SK-N-SH treated with all-trans-retinoic acid at 6 μM for 48 hours (cell line): ENCODE measurements around the gene PTPMT1.

Experiments used
- ARNTL ChIP-seq: fragments of 450-650 bp; formaldehyde crosslinking; IDR thresholded peaks from 2 replicates; pipeline ENCODE4 v1.5.0; 2020; ENCODE audit warnings: low read depth, mild to moderate bottlenecking, moderate library complexity, borderline replicate concordance
- BACH2 ChIP-seq: fragments of 250-450 bp; sonication (Bioruptor Pico); IDR thresholded peaks from 2 replicates; pipeline ENCODE4 v1.9.0; 2021; ENCODE audit warnings: mild to moderate bottlenecking, borderline replicate concordance
- CREB5 ChIP-seq: fragments of 250-450 bp; sonication (Bioruptor Pico); IDR thresholded peaks from 2 replicates; pipeline ENCODE4 v1.5.1; 2020; ENCODE audit warnings: low read depth, mild to moderate bottlenecking, moderate library complexity
- ESRRG ChIP-seq: fragments of 250-450 bp; sonication (Bioruptor Pico); IDR thresholded peaks from 2 replicates; pipeline ENCODE4 v1.6.1; 2021; ENCODE audit warnings: mild to moderate bottlenecking
- ISL1 ChIP-seq: fragments of 250-450 bp; sonication (Bioruptor Pico); IDR thresholded peaks from 2 replicates; pipeline ENCODE4 v2.1.2; 2022; ENCODE audit warnings: mild to moderate bottlenecking, moderate library complexity
- OSR1 ChIP-seq: fragments of 250-450 bp; sonication (Bioruptor Pico); IDR thresholded peaks from 2 replicates; pipeline ENCODE4 v1.8.0; 2022; ENCODE audit warnings: moderate library complexity, mild to moderate bottlenecking, inconsistent platforms
- PATZ1 ChIP-seq: fragments of 250-450 bp; sonication (Bioruptor Pico); IDR thresholded peaks from 2 replicates; pipeline ENCODE4 v1.8.0; 2020; ENCODE audit warnings: mild to moderate bottlenecking, moderate library complexity, borderline replicate concordance
- PPARA ChIP-seq: fragments of 250-450 bp; sonication (Bioruptor Pico); IDR thresholded peaks from 2 replicates; pipeline ENCODE4 v1.5.0; 2020; ENCODE audit warnings: mild to moderate bottlenecking, borderline replicate concordance
- RARB ChIP-seq: fragments of 250-450 bp; sonication (Bioruptor Pico); IDR thresholded peaks from 2 replicates; pipeline ENCODE4 v1.8.0; 2021; ENCODE audit warnings: mild to moderate bottlenecking, moderate library complexity
- SNAI2 ChIP-seq: fragments of 250-450 bp; sonication (Bioruptor Pico); IDR thresholded peaks from 2 replicates; pipeline ENCODE4 v1.5.0; 2020; ENCODE audit warnings: mild to moderate bottlenecking, moderate library complexity
- TOX ChIP-seq: fragments of 250-450 bp; sonication (Bioruptor Pico); IDR thresholded peaks from 2 replicates; pipeline ENCODE4 v1.8.0; 2021; ENCODE audit warnings: mild to moderate bottlenecking, moderate library complexity, borderline replicate concordance
- ZFP3 ChIP-seq: fragments of 250-450 bp; sonication (Bioruptor Pico); IDR thresholded peaks from 2 replicates; pipeline ENCODE4 v1.5.0; 2020; ENCODE audit warnings: mild to moderate bottlenecking, moderate library complexity
- ZNF8 ChIP-seq: fragments of 450-650 bp; formaldehyde crosslinking; IDR thresholded peaks from 2 replicates; pipeline ENCODE4 v1.5.0; 2020; ENCODE audit warnings: mild to moderate bottlenecking, moderate library complexity

DNA sequence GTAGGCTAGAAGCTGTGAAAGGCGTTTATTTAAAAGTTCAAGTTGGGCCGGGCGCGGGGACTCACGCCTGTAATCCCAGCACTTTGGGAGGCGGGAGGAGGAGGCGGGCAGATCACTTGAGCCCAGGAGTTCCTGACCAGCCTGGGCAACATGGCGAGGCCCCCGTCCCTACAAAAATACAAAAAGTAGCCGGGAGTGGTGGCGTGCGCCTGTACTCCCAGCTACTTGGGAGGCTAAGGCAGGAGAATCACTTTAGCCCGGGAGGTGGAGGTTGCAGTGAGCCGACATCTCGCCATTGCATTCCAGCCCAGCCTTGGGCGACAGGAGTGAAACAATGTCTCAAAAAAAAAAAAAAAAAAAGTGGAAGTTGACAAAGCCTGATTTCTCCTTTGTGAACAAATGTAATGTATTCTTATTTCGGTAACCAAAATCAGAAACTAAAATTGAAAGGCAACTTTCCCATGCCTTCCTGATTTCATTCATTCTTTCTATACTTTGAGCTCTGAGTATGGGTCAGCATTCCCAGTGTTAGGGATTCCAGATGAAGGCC, 825 bp downstream of the PTPMT1 start:
- TF ChIP-seq ESRRG (no peak), ARNTL (no peak), PPARA (CRISPR knock-in tag) (no peak), OSR1 (CRISPR knock-in tag) (no peak), TOX (CRISPR knock-in tag) (no peak), ZFP3 (CRISPR knock-in tag) (no peak), PATZ1 (CRISPR knock-in tag) (no peak), CREB5 (no peak), ISL1 (no peak), RARB (CRISPR knock-in tag) (no peak), BACH2 (no peak), ZNF8 (CRISPR knock-in tag) (no peak), SNAI2 (CRISPR knock-in tag) (no peak)
